OCI-LY7 (cell line): ENCODE data around the gene EPS8L3.

ENCODE experiments used
- CTCF ChIP-seq: fragments of 200-600 bp; sonication (generic); conservative IDR thresholded peaks from 2 replicates; pipeline ENCODE4 v1.5.1; 2014; ENCODE audit warnings: mild to moderate bottlenecking, antibody characterized with exemption, low read length, moderate library complexity, mixed read lengths
- EZH2phosphoT487 ChIP-seq: fragments of 200-600 bp; sonication (generic); IDR thresholded peaks from 2 replicates; pipeline ENCODE4 v1.6.1; 2018; ENCODE audit warnings: low read depth, borderline replicate concordance, mild to moderate bottlenecking, mixed run types, antibody characterized with exemption, low read length, moderate library complexity, mixed read lengths

- TF ChIP-seq CTCF, result no peak
- no peak for TF ChIP-seq EZH2phosphoT487
Measured at GRCh38 chr1:109788695-109789521, 25.2 kb upstream of the EPS8L3 start.
